Vagina (tissue), 2 donors: ENCODE results near the gene DMRTC2. TPM values are rescaled to one million over a fixed set of nuclear protein-coding genes. Genes with fewer than 3 reads are reported as not detected.

Experiments used
- DNase-seq, 2 donors: peaks; one replicate each; pipeline ENCODE4 v3.0.0-alpha.2; 2017; ENCODE audit errors: extremely low spot score in 2 of 2
- H3K27ac ChIP-seq: fragments of 200-600 bp; sonication (generic); one replicate; pipeline ENCODE4 v1.5.1; 2019
- H3K27me3 ChIP-seq: fragments of 200-600 bp; sonication (generic); one replicate; pipeline ENCODE4 v1.5.1; 2019
- H3K36me3 ChIP-seq, 2 donors: fragments of 200-600 bp; sonication (generic); one replicate each; pipeline ENCODE4 v1.5.1; 2017 to 2019
- H3K4me1 ChIP-seq: fragments of 200-600 bp; sonication (generic); one replicate; pipeline ENCODE4 v1.5.1; 2019
- H3K4me3 ChIP-seq, 2 donors: fragments of 200-600 bp; sonication (generic); 1 replicate in 1 of 2; 2 replicates in 1 of 2; pipeline ENCODE4 v1.5.1; 2016 to 2019
- H3K9me3 ChIP-seq: fragments of 200-600 bp; sonication (generic); one replicate; pipeline ENCODE4 v1.5.1; 2019
- POLR2A ChIP-seq, 2 donors: fragments of 450-650 bp; IDR thresholded peaks; one replicate each; pipeline ENCODE4 v1.6.1; 2017; ENCODE audit warnings: antibody characterized with exemption in 2 of 2, mild to moderate bottlenecking in 2 of 2, moderate library complexity in 2 of 2
- POLR2AphosphoS5 ChIP-seq, 2 donors: sonication (generic); formaldehyde crosslinking; IDR thresholded peaks; one replicate each; pipeline ENCODE4 v1.9.0; 2017; ENCODE audit warnings: antibody characterized with exemption in 2 of 2, mild to moderate bottlenecking in 2 of 2, low read depth in 1 of 2; ENCODE audit not compliant: insufficient read depth in 1 of 2
- intact Hi-C: fragments of 100-400 bp; cut with DNase I; formaldehyde crosslinking; loops from one replicate; pipeline ENCODE4 v1.15.1; 2023
- total RNA-seq: library from RNA; depleted of rRNA; stranded (reverse); fragments of >200 nt; gene quantifications from one replicate; pipeline ENCODE4 v1.2.3, GENCODE V29; 2016
- TF ChIP-seq, protein P1 (sequence below), 3 experiments: fragments of 450-650 bp in 2 of 3; fragments of 200-600 bp in 1 of 3; sonication (generic) in 1 of 3; IDR thresholded peaks; one replicate each; pipeline ENCODE4 v1.5.1; 2017 to 2019; ENCODE audit warnings: antibody characterized with exemption in 3 of 3, mild to moderate bottlenecking in 2 of 3, moderate library complexity in 2 of 3

The DMRTC2 gene
- total RNA-seq, 1 donor from 2014 or later, result not detected

DNA sequence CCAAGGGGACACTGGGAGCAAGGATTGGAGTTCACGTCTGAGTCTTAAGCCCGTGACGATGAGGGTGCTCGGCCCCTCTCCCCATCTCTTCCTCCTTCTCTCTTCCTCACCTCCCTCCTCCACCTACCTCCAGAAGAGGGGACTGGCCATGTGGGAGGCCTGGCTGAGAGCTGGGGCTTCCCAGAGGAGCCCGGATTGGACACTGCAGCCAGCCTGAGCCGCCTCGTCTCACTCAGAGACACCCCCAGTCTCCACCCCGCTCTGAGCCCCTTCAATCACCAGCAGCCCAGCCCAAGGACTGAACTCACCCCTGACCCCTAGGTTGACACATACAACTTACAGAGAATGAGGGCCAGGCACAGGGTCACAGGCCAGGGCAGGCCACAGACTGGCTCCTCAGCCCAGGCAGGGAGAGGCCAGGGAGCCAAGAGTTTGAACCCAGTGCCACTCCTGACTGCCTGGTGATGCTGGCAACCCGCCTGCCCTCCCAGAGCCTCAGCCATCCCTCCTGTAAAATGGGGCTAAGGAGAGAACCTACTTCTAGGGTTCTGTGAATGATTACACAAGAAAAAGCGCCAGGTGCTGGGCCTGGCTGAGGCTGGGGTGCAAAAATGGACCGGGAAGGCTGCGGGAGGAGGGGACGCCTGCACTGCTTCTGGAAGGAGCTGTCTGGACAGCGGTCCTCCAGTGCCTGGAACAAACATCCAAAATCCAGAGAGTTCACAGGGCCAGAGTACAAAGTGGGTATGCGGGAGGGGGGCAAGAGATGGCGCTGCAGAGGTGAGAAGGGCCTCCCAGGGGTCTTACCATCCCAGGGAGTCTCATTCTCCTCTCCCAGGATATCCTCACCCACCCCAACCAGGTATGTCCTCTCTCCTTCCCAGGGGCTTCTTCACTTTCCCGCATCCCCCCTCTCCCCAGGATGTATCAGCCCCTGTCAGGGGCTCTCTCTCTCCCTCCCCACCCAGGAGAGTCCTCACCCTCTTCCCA lies 33.4 kb downstream of the DMRTC2 start:
- no peak overlapping the region for H3K4me3 ChIP-seq
- no peaks in the 10 kb centered on the region for H3K36me3 ChIP-seq
- peaks cover 8% of the 10 kb centered on the region for H3K4me1 ChIP-seq
- H3K27ac ChIP-seq, result no peak overlapping the region
- TF ChIP-seq POLR2AphosphoS5 (IDR thresholded peaks at IDR 0.05; ENCODE audit: insufficient read depth in 1 of 2, low read depth in 1 of 2) (no peak), POLR2A (IDR thresholded peaks at IDR 0.05) (no peak)
- TF ChIP-seq, protein P1, sequence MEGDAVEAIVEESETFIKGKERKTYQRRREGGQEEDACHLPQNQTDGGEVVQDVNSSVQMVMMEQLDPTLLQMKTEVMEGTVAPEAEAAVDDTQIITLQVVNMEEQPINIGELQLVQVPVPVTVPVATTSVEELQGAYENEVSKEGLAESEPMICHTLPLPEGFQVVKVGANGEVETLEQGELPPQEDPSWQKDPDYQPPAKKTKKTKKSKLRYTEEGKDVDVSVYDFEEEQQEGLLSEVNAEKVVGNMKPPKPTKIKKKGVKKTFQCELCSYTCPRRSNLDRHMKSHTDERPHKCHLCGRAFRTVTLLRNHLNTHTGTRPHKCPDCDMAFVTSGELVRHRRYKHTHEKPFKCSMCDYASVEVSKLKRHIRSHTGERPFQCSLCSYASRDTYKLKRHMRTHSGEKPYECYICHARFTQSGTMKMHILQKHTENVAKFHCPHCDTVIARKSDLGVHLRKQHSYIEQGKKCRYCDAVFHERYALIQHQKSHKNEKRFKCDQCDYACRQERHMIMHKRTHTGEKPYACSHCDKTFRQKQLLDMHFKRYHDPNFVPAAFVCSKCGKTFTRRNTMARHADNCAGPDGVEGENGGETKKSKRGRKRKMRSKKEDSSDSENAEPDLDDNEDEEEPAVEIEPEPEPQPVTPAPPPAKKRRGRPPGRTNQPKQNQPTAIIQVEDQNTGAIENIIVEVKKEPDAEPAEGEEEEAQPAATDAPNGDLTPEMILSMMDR (IDR thresholded peaks at IDR 0.05), result no peak
- intact Hi-C loops, result no loop called here
- DNase-seq, result no peak
- H3K27me3 ChIP-seq, result no peaks in the 10 kb centered on the region
- no peaks in the 10 kb centered on the region for H3K9me3 ChIP-seq

DNA sequence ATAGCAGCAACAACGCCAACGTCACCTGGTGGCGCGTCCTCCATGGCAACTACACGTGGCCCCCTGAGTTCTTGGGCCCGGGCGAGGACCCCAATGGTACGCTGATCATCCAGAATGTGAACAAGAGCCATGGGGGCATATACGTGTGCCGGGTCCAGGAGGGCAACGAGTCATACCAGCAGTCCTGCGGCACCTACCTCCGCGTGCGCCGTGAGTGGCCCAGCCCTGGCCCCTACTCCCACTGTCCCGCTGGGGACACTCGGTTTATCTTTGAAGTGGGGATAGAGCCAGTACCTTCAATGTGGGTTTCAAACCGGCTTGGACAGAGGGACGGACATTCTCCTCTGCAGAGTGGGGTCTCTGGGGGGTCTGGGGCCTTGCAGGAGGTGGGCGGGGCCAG lies 34.2 kb downstream of the DMRTC2 start:
- Histone ChIP-seq H3K4me3 (no peak overlapping the region), H3K4me1 (peaks cover 8% of the 10 kb centered on the region), H3K9me3 (no peaks in the 10 kb centered on the region), H3K36me3 (no peaks in the 10 kb centered on the region), H3K27me3 (no peaks in the 10 kb centered on the region), H3K27ac (no peak overlapping the region)
- TF ChIP-seq POLR2A (IDR thresholded peaks at IDR 0.05), result no peak
- TF ChIP-seq, protein P1 (IDR thresholded peaks at IDR 0.05), result no peak
- no peak for TF ChIP-seq POLR2AphosphoS5 (IDR thresholded peaks at IDR 0.05; ENCODE audit: insufficient read depth in 1 of 2, low read depth in 1 of 2)
- DNase-seq, result no peak
- intact Hi-C loops, result no loop called here

DNA sequence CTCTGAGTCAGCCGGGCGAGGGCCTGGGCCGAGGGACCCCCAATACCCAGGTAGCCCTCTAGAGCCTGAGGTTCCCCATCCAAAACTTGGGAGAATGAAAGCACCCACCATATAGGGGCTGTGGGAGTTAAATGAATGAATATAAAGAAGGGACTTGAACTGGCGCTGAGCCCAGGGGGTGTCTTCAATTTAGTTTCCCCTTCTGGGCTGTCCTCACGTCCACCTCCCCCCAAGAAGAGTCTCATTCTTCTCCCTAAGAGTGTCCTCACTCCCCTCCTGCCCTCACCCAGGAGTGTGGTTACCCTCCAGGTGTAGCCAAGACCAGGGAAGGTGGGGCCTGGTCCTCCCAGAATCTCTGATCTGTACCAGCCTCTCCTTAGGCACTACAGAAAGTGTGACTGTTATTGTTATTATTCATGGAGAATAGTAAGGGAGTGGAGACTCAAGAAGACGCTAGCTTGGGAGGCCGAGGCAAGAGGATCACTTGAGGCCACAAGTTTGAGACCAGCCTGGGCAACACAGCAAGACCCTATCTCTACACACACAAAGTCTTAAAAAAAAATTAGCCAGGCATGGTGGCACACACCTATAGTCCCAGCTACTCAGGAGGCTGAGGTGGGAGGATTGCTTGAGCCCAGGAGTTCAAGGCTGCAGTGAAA lies 35.0 kb downstream of the DMRTC2 start:
- intact Hi-C loops, result loop anchor here (5.0 kb wide), 1 partner anchor 78 kb away; the partner anchor contains the start of gene RABAC1
- H3K27me3 ChIP-seq, result no peaks in the 10 kb centered on the region

DNA sequence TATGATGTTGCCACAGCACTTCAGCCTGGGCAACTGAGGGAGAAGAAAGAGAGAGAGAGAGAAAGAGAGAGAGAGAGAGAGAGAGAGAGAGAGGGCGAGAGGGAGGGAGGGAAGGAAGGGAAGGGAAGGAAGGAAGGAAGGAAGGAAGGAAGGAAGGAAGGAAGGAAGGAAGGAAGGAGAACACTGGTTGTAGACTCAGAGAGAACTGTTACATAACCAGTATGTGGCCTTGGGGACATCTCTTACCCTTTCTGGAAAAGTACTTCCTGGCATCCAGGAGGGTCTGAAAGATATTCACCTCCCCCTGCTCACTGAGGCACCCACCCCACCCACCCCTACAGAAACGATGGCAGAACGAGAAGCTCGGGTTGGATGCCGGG lies 35.5 kb downstream of the DMRTC2 start:
- Histone ChIP-seq H3K27me3 (no peaks in the 10 kb centered on the region), H3K27ac (no peak overlapping the region), H3K9me3 (no peaks in the 10 kb centered on the region), H3K4me3 (no peak overlapping the region), H3K4me1 (peaks cover 19% of the 10 kb centered on the region), H3K36me3 (no peaks in the 10 kb centered on the region)
- no peak for DNase-seq
- intact Hi-C loops, result loop anchor here (5.0 kb wide), 1 partner anchor 77 kb away; the partner anchor contains the start of gene RABAC1
- TF ChIP-seq POLR2AphosphoS5 (IDR thresholded peaks at IDR 0.05; ENCODE audit: insufficient read depth in 1 of 2, low read depth in 1 of 2), result no peak
- TF ChIP-seq, protein P1 (IDR thresholded peaks at IDR 0.05), result no peak
- no peak for TF ChIP-seq POLR2A (IDR thresholded peaks at IDR 0.05)

More for the DNA sequence above, 35.0 kb downstream of the DMRTC2 start:
- peaks cover 14% of the 10 kb centered on the region for H3K4me1 ChIP-seq
- H3K4me3 ChIP-seq, result no peak overlapping the region
- TF ChIP-seq POLR2AphosphoS5 (IDR thresholded peaks at IDR 0.05; ENCODE audit: insufficient read depth in 1 of 2, low read depth in 1 of 2) (no peak), POLR2A (IDR thresholded peaks at IDR 0.05) (no peak)
- TF ChIP-seq, protein P1 (IDR thresholded peaks at IDR 0.05), result no peak
- no peak for DNase-seq
- H3K27ac ChIP-seq, result no peak overlapping the region
- no peaks in the 10 kb centered on the region for H3K9me3 ChIP-seq
- H3K36me3 ChIP-seq, result no peaks in the 10 kb centered on the region
